HG03571 (cell line): Measurements from ENCODE around the gene NAA80.

Experiments used
- ATAC-seq: cut with Tn5 transposase; IDR thresholded peaks from one replicate; pipeline ENCODE4 v1.9.1; 2021; ENCODE audit not compliant: unreplicated experiment

Gene NAA80

DNA sequence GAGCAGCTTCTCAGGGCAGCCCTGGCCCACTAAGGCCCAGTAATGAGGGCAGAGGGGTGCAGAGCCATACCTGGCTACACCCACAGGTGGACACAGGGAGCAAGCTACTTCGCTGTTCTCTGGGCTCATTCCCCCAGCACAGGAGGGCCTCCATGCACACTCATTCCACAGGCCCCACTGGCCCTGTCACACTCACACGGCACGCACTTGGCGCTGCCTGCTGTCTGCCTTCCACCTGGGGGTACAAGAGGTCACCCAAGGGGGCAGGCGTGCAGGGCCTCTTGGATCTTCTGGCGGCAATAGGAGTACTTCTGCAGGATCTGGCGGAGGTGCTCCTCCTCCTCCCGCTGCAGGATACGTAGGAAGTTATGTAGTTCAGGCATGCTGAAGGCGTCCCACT, 31.1 kb upstream of the NAA80 start:
- no peak for ATAC-seq

GRCh38 chr3:50327943-50328691, 28.9 kb upstream of the NAA80 start, which contains the start of gene TUSC2:
Gene TUSC2 (minus strand): TSS chr3:50328223. CDS start chr3:50328099, 124 bp downstream.
- peak; percentile 68 for ATAC-seq

GRCh38 chr3:50327129-50327528, 27.9 kb upstream of the NAA80 start:
- no peak for ATAC-seq

- no peak for ATAC-seq
These were observed 27.0 kb upstream of the NAA80 start for GRCh38 chr3:50326182-50326541.

- no peak for ATAC-seq
These were observed 26.4 kb upstream of the NAA80 start for GRCh38 chr3:50325497-50326181.

- ATAC-seq = no peak
These were observed 25.9 kb upstream of the NAA80 start for GRCh38 chr3:50325113-50325480.

GRCh38 chr3:50324351-50325112, 25.3 kb upstream of the NAA80 start:
- peak; percentile 23 for ATAC-seq

DNA sequence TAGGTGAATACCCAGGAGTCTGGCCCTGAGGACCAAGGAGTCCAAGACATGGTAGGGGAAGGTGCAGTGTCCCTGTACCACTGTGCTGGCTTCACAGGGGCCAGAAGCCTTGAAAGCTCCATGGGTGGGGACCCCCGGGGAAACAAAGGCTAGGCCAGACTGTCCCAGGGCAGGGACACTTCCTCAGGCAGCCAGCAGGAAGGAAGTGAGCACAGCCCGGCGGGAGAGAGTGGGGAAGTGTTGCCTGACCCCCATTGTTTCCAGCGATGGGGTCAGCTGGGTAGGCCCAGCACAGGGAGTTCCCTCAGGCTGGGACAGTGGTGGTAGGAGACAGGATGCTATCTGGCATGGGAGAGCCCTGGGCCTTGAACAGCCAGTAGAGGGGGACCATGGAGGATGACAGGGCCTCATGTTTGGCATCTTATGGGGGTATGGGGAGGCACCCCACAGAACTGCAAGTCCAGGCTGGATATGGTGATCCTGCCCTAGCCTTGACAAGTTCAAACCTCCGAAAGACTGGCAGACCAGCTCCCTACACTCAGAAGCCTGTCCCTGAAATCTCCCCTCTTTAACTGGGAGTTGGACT, 24.5 kb upstream of the NAA80 start:
- no peak for ATAC-seq

- ATAC-seq = no peak
These were observed 23.9 kb upstream of the NAA80 start for GRCh38 chr3:50323092-50323600.

GRCh38 chr3:50322386-50323091, 23.3 kb upstream of the NAA80 start, which contains the start of gene HYAL2:
Gene HYAL2 (minus strand): TSS chr3:50322745. CDS start chr3:50320489, 2,256 bp downstream.
- ATAC-seq = no peak

- ATAC-seq = no peak
These were observed 22.8 kb upstream of the NAA80 start for GRCh38 chr3:50322115-50322385.

- peak; percentile 70 for ATAC-seq
These were observed 22.3 kb upstream of the NAA80 start for GRCh38 chr3:50321336-50322114.

GRCh38 chr3:50320853-50321335, 21.7 kb upstream of the NAA80 start:
- ATAC-seq = peak; percentile 39

DNA sequence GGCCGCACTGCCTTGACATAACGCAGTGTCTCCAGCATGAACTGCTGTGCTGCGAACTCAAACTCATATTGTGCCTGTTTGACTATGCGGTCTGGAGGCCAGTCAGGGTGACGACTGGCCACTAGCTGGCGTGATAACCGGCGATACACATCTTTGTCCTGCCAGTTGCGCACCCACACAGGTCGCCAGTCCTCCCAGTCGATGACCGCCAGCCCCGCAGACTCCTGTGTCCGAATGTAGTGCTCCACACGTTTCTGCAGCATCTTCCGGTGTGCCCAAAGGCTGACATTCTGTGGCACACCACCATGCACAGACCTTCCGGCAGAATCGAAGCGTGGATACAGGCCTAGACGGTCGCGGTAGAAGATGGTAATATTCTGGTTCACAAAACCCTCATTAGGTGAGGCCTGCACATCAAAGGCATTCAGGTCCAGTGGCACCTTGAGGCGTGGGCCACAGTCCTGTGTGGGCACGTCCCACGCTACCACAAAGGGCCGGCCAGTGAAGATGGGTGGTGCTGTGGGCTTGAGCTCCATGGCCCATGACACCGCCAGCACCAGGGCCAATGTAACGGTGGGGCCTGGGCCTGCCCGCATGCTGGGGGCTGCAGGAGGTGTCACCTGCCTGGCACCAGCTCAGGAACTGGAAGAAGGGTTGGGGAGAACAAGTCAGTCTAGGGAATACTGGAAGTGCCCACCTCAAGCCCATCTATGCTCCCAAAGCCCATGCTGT, 20.9 kb upstream of the NAA80 start:
- ATAC-seq = no peak

DNA sequence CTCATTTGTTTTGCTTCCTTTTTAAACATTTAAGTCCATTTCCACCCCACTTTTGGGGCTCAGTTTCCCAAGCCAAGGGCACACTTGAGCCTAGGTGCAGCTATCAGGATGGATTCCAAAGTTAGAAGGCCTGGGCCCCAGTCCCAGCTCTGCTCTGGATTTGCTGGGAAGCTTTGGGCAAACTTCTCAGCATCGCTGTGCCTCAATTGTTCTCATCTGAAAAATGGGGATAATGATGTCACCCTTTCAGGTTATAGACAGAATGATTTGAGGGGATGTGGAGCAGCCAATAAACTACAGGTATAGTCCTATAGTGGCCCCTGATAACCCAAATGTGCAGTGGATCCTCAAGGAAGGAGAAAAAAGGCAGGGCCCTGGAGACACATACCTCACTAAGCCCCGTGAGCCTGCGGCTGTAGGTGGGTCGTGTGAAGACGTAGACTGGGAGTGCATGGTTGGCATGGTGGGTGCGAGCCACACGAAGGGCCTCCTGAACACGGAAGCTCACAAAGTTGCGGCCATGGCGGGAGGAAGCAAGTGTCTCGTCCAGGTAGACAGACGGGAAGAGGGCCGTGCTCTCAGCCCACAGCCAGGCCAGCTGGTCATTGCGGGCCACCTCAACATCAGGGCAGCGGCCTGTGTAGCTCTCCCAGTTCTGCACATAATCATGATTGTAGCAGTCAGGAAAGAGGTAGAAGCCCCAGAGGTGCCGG, 20.1 kb upstream of the NAA80 start:
- ATAC-seq = no peak

- ATAC-seq = no peak
These were observed 19.4 kb upstream of the NAA80 start for GRCh38 chr3:50318615-50319014.

DNA sequence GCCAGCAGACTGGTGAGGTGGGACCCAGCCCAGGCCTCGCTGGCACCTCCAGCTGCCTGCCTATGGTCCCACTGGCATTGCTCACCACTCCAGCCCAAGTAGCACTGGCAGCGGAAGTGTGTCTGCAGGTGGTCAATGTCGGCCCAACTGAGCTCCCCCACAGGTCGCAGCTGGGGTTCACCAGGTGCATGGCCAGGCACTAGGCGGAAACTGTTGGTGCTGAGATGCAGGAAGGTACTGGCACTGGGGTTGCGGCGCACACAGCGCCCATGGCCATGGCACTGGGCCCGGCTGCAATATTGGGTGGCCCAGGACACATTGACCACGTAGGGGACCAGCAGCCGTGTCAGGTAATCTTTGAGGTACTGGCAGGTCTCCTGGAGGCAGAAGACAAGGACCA, 19.0 kb upstream of the NAA80 start:
- no peak for ATAC-seq

- ATAC-seq = no peak
These were observed 18.1 kb upstream of the NAA80 start for GRCh38 chr3:50317300-50317699.
